ENCODE measurements around the gene B4GALT3. TPM values are rescaled to one million over a fixed set of nuclear protein-coding genes. Genes with fewer than 3 reads are reported as not detected.

B4GALT3 gene
- total RNA-seq, 1 donor from 2014 or later, result 57.6 TPM

DNA sequence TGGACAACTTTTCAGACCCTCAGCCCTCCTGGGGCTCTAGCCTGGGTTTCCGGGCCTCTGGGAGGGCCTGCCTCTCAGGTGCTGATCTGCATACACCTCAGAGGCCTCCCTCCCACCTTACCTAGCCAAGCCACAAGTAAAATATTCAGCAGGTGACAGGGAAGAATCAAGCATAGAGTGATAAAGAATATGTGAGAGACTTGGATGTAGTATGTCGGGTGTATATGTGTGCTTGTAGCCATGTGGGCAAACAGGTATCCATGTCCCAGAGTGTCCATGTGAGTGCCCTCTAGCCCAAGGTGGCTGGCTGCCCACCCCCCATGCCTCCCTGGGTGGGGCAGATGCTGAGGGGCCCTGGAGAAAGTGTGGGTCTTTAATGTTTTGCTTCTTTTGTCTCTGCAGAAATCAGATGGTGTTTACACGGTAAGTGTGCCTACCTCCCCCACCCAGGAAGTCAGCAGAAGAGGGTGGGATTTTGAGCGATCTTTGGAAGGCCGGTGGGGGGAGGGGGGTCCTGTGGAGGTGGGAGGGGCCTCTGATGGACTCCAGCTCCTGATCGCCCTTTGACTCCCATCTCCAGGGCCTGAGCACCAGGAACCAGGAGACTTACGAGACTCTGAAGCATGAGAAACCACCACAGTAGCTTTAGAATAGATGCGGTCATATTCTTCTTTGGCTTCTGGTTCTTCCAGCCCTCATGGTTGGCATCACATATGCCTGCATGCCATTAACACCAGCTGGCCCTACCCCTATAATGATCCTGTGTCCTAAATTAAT, 41.2 kb upstream of the B4GALT3 start:
- Mint-ChIP-seq H3K9me3 (no peaks in the 10 kb centered on the region), H3K36me3 (ENCODE audit: low read depth) (peaks cover 15% of the 10 kb centered on the region), H3K4me3 (ENCODE audit: low read depth) (no peak overlapping the region), H3K4me1 (ENCODE audit: low read depth) (peaks cover 28% of the 10 kb centered on the region), H3K27me3 (ENCODE audit: low read depth) (no peaks in the 10 kb centered on the region), H3K27ac (no peak overlapping the region)
- DNase-seq (ENCODE audit: low spot score), result no peak
- intact Hi-C loops (cut with micrococcal nuclease), result no loop called here

DNA sequence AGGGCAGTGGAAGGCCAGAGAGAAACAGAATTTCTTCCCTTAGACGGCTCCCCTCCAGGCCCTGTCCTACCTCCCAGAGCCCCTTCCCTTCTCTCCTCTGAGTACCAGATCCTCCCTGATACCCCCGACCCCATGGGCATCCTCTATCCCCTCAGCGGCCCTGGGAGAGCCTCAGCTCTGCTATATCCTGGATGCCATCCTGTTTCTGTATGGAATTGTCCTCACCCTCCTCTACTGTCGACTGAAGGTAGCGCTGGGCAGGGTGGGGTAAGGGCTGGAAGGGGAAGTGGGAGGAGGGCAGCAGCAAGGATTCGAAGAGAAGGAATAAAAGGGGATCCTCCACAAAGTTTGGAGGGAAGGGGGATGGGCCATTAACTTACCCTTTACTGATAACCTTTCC, 40.5 kb upstream of the B4GALT3 start:
- Mint-ChIP-seq H3K4me3 (ENCODE audit: low read depth) (no peak overlapping the region), H3K9me3 (no peaks in the 10 kb centered on the region), H3K27ac (no peak overlapping the region), H3K4me1 (ENCODE audit: low read depth) (peaks cover 28% of the 10 kb centered on the region), H3K27me3 (ENCODE audit: low read depth) (no peaks in the 10 kb centered on the region), H3K36me3 (ENCODE audit: low read depth) (peaks cover 22% of the 10 kb centered on the region)
- intact Hi-C loops (cut with micrococcal nuclease), result no loop called here
- no peak for DNase-seq (ENCODE audit: low spot score)

DNA sequence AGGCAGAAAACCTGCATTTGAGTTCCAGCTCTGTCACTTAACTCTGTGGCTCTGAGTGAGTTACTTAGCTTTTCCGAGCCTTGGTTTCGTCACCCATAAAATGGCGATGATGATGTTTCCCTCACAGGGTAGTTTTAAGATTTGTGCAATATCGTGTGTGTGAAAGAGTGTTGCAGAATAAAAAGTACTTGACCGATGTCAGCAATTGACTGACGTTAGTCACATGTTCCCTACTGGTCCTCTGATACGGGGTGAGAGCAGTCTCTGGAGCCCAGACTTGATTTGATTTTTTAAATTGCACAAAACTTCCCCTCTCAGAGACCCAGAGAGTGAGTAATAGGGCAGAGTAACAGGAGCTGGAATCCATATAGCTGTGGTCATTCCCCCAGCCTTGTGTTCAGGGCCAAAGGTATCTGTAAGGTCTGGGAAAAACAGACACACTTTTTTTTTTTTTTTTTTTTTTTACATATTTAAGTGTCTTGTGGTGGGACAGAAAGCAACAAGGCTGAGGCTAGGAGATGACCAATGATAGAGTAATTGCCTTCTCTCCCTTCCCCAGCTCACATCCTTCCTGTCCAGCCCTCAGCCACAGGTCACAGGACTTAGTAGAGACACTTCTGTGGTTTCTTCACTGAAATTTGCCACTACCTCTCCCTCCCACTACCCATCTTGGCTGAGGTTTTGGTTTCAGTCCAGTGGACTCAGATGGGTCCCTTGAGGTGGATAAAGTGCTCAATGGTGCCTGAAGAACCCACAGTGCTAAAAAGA, 39.8 kb upstream of the B4GALT3 start:
- no peak for DNase-seq (ENCODE audit: low spot score)

DNA sequence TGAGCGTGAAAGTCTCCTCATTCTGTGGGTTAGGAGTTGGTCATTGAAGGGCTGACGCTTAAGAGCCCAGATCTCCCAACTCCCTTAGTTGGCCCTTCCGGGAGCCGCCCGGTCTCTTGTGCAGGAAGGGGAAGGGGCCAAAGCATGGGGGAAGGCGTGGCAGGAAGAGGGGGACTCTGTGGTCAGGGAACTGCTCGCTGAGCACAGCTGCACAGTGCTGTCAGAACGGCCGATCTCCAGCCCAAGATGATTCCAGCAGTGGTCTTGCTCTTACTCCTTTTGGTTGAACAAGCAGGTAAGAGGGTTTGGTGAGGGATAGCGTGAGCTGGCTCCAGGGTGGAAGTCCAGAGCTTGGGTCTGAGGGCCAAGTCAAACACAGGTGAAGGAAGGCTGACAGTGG, 37.8 kb upstream of the B4GALT3 start, which contains the start of gene FCER1G:
Gene FCER1G, plus strand, starts transcription at position 220 of the 400 bp plus-strand sequence. Its CDS starts 27 bp downstream, at position 247.
- Mint-ChIP-seq H3K36me3 (ENCODE audit: low read depth) (peaks cover 46% of the 10 kb centered on the region), H3K9me3 (no peaks in the 10 kb centered on the region), H3K4me3 (ENCODE audit: low read depth) (no peak within 1 kb of the TSS), H3K27me3 (ENCODE audit: low read depth) (no peaks in the 10 kb centered on the region), H3K27ac (no peak within 1 kb of the TSS), H3K4me1 (ENCODE audit: low read depth) (peaks cover 29% of the 10 kb centered on the region)
- intact Hi-C loops (cut with micrococcal nuclease), result no loop called here
- DNase-seq (ENCODE audit: low spot score), result no peak

More for the DNA sequence above, 39.8 kb upstream of the B4GALT3 start:
- Mint-ChIP-seq H3K36me3 (ENCODE audit: low read depth) (peaks cover 27% of the 10 kb centered on the region), H3K27ac (peak overlapping the region; percentile 17), H3K9me3 (no peaks in the 10 kb centered on the region), H3K27me3 (ENCODE audit: low read depth) (no peaks in the 10 kb centered on the region), H3K4me3 (ENCODE audit: low read depth) (no peak overlapping the region), H3K4me1 (ENCODE audit: low read depth) (peaks cover 28% of the 10 kb centered on the region)
- intact Hi-C loops (cut with micrococcal nuclease), result no loop called here

DNA sequence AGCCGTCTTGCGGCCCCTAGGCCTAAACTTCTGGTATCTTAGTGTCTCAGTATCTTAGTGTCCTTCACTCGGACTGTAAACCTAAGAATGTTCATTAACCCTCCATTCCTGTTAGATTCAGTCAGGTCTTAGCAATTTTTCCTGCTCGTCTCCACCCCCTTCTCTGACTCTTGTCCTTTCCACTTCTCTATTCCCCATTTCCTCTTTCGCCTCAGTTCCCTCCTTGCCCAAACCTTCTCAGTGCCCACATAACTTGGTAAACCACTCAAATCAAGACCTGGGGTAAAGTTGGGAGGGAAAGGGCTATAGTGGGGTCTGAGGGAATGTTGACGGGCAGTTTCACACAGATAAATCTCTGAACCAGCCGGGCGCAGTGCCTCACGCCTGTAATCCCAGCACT, 37.1 kb upstream of the B4GALT3 start:
- H3K36me3 Mint-ChIP-seq (ENCODE audit: low read depth), result peaks cover 53% of the 10 kb centered on the region
- no peaks in the 10 kb centered on the region for H3K27me3 Mint-ChIP-seq (ENCODE audit: low read depth)

DNA sequence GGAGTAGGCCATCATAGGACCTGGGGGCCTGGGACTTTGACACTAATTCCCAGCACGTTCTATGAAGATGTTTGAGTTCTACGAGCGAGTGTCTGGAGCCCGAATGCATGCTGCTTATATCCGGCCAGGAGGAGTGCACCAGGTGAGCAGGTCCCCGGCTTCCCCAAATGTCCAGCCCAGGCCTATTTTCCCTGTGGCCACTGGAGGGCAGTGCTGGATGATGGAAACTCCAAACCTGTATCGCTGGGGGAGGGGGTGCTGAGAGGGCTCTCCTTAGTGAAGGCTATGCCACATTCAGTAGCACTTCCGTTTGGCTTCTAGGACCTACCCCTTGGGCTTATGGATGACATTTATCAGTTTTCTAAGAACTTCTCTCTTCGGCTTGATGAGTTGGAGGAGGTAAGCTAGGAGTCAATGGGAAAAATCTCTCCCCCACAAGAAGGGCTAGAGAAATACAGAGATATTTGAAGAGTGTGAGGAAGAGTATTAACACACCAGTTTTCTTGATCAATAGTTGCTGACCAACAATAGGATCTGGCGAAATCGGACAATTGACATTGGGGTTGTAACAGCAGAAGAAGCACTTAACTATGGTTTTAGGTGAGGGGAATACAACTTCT, 32.6 kb upstream of the B4GALT3 start:
- Mint-ChIP-seq H3K36me3 (ENCODE audit: low read depth) (peaks cover 75% of the 10 kb centered on the region), H3K4me3 (ENCODE audit: low read depth) (no peak overlapping the region), H3K27me3 (ENCODE audit: low read depth) (no peaks in the 10 kb centered on the region), H3K4me1 (ENCODE audit: low read depth) (peaks cover 21% of the 10 kb centered on the region), H3K27ac (peak overlapping the region; percentile 73), H3K9me3 (no peaks in the 10 kb centered on the region)
- DNase-seq (ENCODE audit: low spot score), result peak; percentile 62
- intact Hi-C loops (cut with micrococcal nuclease), result loop anchor here (1.0 kb wide), 1 partner anchor 15 kb away; no protein-coding TSS in a partner anchor

More for the DNA sequence above, 37.1 kb upstream of the B4GALT3 start:
- no peak for DNase-seq (ENCODE audit: low spot score)
- intact Hi-C loops (cut with micrococcal nuclease), result no loop called here
- Mint-ChIP-seq H3K4me1 (ENCODE audit: low read depth) (peaks cover 36% of the 10 kb centered on the region), H3K9me3 (no peaks in the 10 kb centered on the region), H3K27ac (no peak overlapping the region), H3K4me3 (ENCODE audit: low read depth) (no peak overlapping the region)

DNA sequence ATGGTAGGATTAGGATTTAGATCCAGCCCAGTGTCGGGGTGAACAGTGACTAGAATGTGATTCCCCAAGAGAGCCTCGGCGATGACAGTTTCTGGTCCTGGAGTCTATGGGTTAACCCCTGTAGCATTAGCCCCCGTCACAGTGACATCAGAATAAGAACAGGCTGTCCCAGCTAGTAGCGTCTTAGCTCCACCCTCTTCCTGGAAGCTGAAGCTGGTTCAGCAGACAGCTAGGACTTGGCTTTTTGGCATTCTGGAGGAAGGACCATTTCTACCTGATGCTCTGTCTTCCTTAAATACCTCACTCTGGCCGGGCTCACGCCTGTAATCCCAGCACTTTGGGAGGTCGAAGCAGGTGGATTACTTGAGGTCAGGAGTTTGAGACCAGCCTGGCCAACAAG, 29.9 kb upstream of the B4GALT3 start:
- Mint-ChIP-seq H3K36me3 (ENCODE audit: low read depth) (peaks cover 72% of the 10 kb centered on the region), H3K4me3 (ENCODE audit: low read depth) (no peak overlapping the region), H3K27ac (no peak overlapping the region), H3K4me1 (ENCODE audit: low read depth) (peaks cover 33% of the 10 kb centered on the region), H3K9me3 (no peaks in the 10 kb centered on the region), H3K27me3 (ENCODE audit: low read depth) (no peaks in the 10 kb centered on the region)
- intact Hi-C loops (cut with micrococcal nuclease), result no loop called here
- DNase-seq (ENCODE audit: low spot score), result no peak

DNA sequence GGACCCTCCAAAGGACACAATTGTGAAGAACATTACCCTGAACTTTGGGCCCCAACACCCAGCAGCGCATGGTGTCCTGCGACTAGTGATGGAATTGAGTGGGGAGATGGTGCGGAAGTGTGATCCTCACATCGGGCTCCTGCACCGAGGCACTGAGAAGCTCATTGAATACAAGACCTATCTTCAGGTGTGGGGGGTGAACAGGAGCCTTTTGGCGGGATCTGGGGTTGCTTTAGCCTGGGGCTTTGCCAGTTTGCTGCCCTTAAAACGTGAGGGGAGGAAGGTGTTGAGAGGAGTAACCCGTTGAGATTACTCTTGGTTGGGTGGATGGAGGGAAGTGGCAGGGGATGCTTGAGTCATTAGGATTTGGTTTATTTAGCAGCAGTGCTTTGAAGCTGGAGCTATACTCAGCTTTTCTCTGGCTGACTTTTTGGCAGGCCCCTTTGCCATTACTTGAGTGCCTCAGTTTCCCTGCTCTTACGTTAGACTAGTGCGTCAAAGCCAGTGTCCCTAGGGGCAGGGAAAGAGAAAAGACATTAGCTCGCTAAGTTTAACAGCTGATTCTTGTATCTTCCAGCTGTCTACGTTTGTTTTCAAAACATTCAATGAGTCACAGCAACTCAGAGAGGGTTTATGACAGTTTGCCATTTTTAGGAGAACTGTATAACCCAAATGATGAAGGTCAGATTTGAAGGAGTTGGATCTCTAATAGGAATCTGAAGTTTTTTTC, 29.3 kb upstream of the B4GALT3 start:
- no peak for DNase-seq (ENCODE audit: low spot score)
- Mint-ChIP-seq H3K27me3 (ENCODE audit: low read depth) (no peaks in the 10 kb centered on the region), H3K9me3 (no peaks in the 10 kb centered on the region), H3K27ac (no peak overlapping the region), H3K36me3 (ENCODE audit: low read depth) (peaks cover 67% of the 10 kb centered on the region), H3K4me3 (ENCODE audit: low read depth) (no peak overlapping the region), H3K4me1 (ENCODE audit: low read depth) (peaks cover 37% of the 10 kb centered on the region)
- intact Hi-C loops (cut with micrococcal nuclease), result no loop called here

DNA sequence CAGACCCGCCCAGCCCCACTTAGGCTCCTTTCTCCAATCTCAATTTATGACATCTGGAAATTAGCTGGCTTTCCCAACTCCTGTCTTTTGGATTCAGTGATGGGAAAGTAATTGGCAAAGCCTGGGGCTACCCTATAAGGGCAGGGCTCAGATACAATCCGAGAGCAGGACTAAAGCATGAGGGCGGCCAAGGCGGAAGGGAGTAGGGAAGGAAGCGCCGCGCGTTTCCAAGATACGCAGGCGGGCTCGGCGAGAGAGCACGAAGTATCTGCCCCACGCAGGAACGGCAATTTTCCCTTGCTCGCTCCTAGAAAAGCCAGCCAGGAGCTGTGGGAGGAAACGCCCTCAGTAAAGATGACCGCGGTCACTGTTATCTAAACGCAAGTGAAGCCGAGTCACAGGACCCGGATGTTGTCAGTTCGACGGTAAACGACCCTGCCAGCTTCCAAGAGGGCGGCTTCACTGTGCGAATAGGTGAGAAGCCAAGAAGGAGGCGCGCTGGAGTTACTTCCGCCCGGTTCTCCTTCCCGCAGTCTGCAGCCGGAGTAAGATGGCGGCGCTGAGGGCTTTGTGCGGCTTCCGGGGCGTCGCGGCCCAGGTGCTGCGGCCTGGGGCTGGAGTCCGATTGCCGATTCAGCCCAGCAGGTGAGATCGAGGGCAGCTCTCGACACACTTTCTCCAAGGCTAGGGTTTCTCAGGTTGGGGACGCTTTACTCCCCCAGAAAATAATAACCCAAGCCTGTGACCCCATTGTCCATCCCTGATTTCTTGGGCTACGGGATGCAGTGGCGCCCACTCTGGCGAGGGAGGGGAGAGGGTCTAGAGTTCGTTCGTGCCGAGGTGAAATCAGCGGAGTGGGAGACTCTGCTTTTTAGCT, 24.8 kb upstream of the B4GALT3 start, which contains the start of gene NDUFS2:
Gene NDUFS2, plus strand, starts transcription at position 532 of the 877 bp plus-strand sequence. Its CDS starts 19 bp downstream, at position 551.
- Mint-ChIP-seq H3K4me3 (ENCODE audit: low read depth) (peak within 1 kb of the TSS; percentile 94), H3K36me3 (ENCODE audit: low read depth) (peaks cover 36% of the 10 kb centered on the region), H3K27ac (peak within 1 kb of the TSS; percentile 95), H3K9me3 (no peaks in the 10 kb centered on the region), H3K4me1 (ENCODE audit: low read depth) (peaks cover 41% of the 10 kb centered on the region), H3K27me3 (ENCODE audit: low read depth) (no peaks in the 10 kb centered on the region)
- peak; percentile 93 for DNase-seq (ENCODE audit: low spot score)
- intact Hi-C loops (cut with micrococcal nuclease), result loop anchor here (1.0 to 5.0 kb wide), 4 partner anchors 17 to 105 kb away; partner anchors contain the start of genes MPZ and PPOX

DNA sequence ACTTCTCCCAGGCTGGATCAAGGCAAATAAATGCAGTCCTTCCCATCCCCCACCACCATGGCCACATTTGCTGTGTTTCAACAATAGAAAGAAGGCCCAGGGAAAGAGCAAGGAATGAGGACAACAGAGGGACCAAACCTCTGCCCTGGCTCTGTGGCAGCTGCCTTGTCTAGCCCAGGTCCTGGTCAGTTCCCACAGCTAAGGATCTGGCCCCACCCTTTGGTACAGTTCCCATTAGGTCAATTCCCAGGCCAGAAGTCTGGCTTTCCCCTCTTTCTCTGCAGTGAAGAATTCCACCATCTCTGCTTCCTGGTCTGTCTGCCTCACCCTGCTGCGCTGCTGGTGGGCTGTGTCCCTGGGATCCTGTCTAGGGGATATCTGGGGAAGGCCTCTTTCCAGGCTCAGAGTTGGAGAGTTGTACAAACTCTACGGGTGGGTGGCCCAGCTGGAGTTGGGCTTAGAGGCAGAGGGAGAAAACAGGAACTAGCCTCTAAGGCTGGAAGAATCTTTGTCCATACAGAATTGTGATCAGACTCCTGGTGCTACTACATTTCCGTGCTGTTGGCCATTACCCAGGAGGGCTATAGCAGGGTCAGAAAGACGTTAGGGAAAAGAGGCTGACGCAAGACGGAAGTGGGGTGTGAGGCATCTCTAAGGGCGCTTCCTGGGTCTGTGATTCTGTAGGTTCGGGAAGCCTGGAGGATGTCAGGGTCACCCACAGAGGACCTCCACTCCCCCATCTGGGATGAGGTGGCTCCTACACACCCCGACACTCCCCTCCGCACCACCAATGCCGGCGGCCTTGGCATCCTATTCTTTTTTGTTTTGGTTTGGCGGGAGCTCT, 23.9 kb upstream of the B4GALT3 start:
- Mint-ChIP-seq H3K4me1 (ENCODE audit: low read depth) (peaks cover 37% of the 10 kb centered on the region), H3K36me3 (ENCODE audit: low read depth) (peaks cover 30% of the 10 kb centered on the region), H3K27ac (peak overlapping the region; percentile 95), H3K4me3 (ENCODE audit: low read depth) (peak overlapping the region; percentile 94), H3K9me3 (no peaks in the 10 kb centered on the region), H3K27me3 (ENCODE audit: low read depth) (no peaks in the 10 kb centered on the region)
- no peak for DNase-seq (ENCODE audit: low spot score)
- intact Hi-C loops (cut with micrococcal nuclease), result loop anchor here (5.0 kb wide), 2 partner anchors 34 to 106 kb away; partner anchors contain the start of genes MPZ and PPOX
